A673 (cell line): ENCODE measurements around the gene WNK4. TPM values are rescaled to one million over a fixed set of nuclear protein-coding genes. Genes with fewer than 3 reads are reported as not detected.

ENCODE experiments used
- BruUV-seq: library from RNA; stranded (reverse); fragments of 400-500 nt; replicated peaks from 2 replicates; lab custom pipeline; 2021; lab: Mats Ljungman, UMichigan
- CTCF ChIA-PET: fragments of 300-600 bp; sonication (Branson Sonifier 250); formaldehyde crosslinking; loops from one replicate; lab custom pipeline; 2022; ENCODE audit warnings: antibody characterized with exemption; lab: Charles Lee
- POLR2A ChIA-PET: fragments of 300-600 bp; sonication (Branson Sonifier 250); formaldehyde crosslinking; loops from one replicate; lab custom pipeline; 2022; ENCODE audit warnings: antibody characterized with exemption; ENCODE audit not compliant: low non-redundant PET; lab: Charles Lee
- DNase-seq: peaks from one replicate; pipeline ENCODE4 v3.0.0-alpha.2; 2015; ENCODE audit warnings: low spot score
- H3K27ac ChIP-seq: fragments of 200-600 bp; sonication (generic); 2 replicates; pipeline ENCODE4 v1.5.1; 2016; ENCODE audit warnings: mixed run types, low read depth, mild to moderate bottlenecking, mixed read lengths, antibody characterized with exemption, low read length; ENCODE audit not compliant: poor library complexity, severe bottlenecking
- H3K27me3 ChIP-seq: fragments of 200-600 bp; sonication (generic); replicated peaks from 2 replicates; pipeline ENCODE4 v1.6.1; 2017; ENCODE audit warnings: mixed run types, low read depth, mild to moderate bottlenecking, mixed read lengths, antibody characterized with exemption, low read length; ENCODE audit not compliant: insufficient read depth, poor library complexity
- H3K36me3 ChIP-seq: fragments of 200-600 bp; sonication (generic); 2 replicates; pipeline ENCODE4 v1.6.1; 2016; ENCODE audit warnings: mixed run types, mild to moderate bottlenecking, mixed read lengths, antibody characterized with exemption, low read length; ENCODE audit not compliant: insufficient read depth, poor library complexity, severe bottlenecking
- H3K4me1 ChIP-seq: fragments of 200-600 bp; sonication (generic); 2 replicates; pipeline ENCODE4 v1.6.1; 2017; ENCODE audit warnings: mixed run types, mild to moderate bottlenecking, mixed read lengths, antibody characterized with exemption, low read length; ENCODE audit not compliant: insufficient read depth, poor library complexity, severe bottlenecking
- H3K4me3 ChIP-seq: fragments of 200-600 bp; sonication (generic); 2 replicates; pipeline ENCODE4 v1.5.1; 2016; ENCODE audit warnings: low read depth, mixed run types, mild to moderate bottlenecking, mixed read lengths, low read length; ENCODE audit not compliant: poor library complexity, severe bottlenecking
- H3K9me3 ChIP-seq: fragments of 200-600 bp; sonication (generic); 2 replicates; pipeline ENCODE4 v1.6.1; 2016; ENCODE audit warnings: mixed run types, low read depth, mild to moderate bottlenecking, mixed read lengths, antibody characterized with exemption, low read length; ENCODE audit not compliant: poor library complexity, severe bottlenecking
- CTCF ChIP-seq: fragments of 300-800, 200-600 bp; sonication (generic); conservative IDR thresholded peaks from 2 replicates; pipeline ENCODE4 v1.5.1; 2017; ENCODE audit warnings: low read depth, mild to moderate bottlenecking, antibody characterized with exemption, low read length, moderate library complexity, mixed read lengths
- EZH2 ChIP-seq: fragments of 200-600 bp; sonication (generic); IDR thresholded peaks from 2 replicates; pipeline ENCODE4 v1.6.1; 2017; ENCODE audit warnings: borderline replicate concordance, low read depth, mild to moderate bottlenecking, mixed read lengths, antibody characterized with exemption, low read length; ENCODE audit not compliant: poor library complexity, severe bottlenecking
- intact Hi-C: fragments of 100-400 bp; cut with micrococcal nuclease; formaldehyde crosslinking; loops from one replicate; pipeline ENCODE4 v1.10.0; 2022; ENCODE audit not compliant: unreplicated experiment
- total RNA-seq: library from RNA; stranded (reverse); gene quantifications from 2 replicates; pipeline ENCODE4 v1.2.3, GENCODE V29; 2021

The WNK4 gene
- total RNA-seq, 1 experiment from 2014 or later = 0.11 TPM

- H3K36me3 ChIP-seq = no peaks in the 10 kb centered on the region
- ChIA-PET POLR2A (no interaction called here), CTCF (interaction anchor here (0.6 to 1.1 kb wide), 2 partner anchors 19 to 20 kb away, joined by 3 to 4 read pairs; no protein-coding TSS in a partner anchor)
- peak overlapping the region; percentile 58 for H3K27ac ChIP-seq
- BruUV-seq = TSS peak; percentile 36
- 0 out of 2 replicates have a peak, but pooled peaks have one; percentile 11 for TF ChIP-seq CTCF
- TF ChIP-seq EZH2 = no peak
- H3K4me1 ChIP-seq = no peaks in the 10 kb centered on the region
- no peaks in the 10 kb centered on the region for H3K27me3 ChIP-seq
- H3K9me3 ChIP-seq = no peaks in the 10 kb centered on the region
- intact Hi-C loops = no loop called here
- peak; percentile 3 for DNase-seq
- peak overlapping the region; percentile 59 for H3K4me3 ChIP-seq
Measured at GRCh38 chr17:42743595-42744282, 36.7 kb upstream of the WNK4 start.

DNA sequence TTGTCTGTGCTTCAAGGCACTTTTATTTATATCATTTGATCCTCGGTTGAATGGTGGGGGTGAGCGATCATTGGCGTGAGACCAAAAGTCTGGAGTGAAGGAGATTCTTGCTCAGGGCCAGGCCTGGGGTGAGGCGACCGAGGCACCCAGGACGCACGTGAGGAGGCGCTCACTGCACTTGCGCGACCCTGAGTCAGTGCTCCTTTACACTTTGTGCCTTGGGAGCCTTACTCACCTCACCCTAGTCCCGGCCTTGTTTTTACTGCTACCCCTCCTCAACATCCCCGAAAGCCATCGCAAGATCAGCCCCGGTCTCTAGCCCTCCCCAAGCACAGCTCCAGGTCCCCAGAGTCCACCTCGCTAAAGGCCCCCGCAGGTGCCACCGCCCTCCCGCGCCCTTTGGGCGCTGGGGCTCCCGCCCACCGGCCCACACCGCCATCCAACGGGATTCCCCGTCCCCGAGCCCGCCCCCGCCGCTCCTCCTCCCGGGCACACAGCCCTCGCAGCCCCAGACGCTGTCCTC is 36.1 kb upstream of the WNK4 start:
- DNase-seq = peak; percentile 25
- H3K4me3 ChIP-seq = peak overlapping the region; percentile 59
- no peaks in the 10 kb centered on the region for H3K27me3 ChIP-seq
- no peaks in the 10 kb centered on the region for H3K36me3 ChIP-seq
- CTCF ChIA-PET = no interaction called here
- H3K4me1 ChIP-seq = no peaks in the 10 kb centered on the region
- no TSS peak for BruUV-seq
- TF ChIP-seq CTCF (no peak), EZH2 (no peak)
- no peaks in the 10 kb centered on the region for H3K9me3 ChIP-seq
- intact Hi-C loops = no loop called here
- peak overlapping the region; percentile 58 for H3K27ac ChIP-seq
- POLR2A ChIA-PET = no interaction called here

DNA sequence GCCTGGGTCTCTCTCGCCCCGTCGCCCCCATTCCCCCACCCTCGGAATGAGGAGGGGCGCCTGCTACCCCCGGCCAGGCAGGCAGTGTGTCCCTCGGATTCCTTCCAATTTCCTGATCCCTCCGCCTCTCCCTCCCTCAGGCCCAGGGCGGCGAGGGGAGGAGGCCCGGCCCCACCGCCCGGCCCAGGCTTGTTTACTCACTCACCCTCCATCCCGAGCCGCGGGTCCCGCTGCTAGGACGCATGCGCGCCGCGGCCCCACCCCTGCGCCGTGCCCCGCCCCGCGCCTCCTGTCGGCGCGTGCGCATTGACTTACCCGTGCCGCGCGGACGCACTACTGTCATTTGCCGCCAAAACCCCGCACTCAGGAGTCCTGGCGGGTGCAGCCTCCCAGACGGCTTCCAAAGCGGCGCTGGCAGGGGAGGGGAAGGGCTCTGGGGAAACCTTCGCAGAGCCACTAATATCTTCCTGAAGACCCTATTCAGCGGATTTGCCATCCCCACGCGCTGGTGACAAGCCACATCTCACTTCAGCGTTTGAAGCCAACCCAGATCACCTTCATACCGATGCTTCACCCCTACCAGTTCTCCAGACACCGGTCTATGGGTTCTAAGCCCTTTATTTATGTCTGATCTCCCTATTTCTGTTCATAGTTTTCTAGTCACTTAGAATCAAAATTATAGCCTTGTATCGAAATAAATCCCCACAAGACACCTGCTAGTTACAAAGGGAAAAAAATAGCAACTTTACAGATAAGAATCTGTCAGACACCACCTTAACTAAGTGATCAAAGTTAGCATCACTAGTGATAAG is 35.4 kb upstream of the WNK4 start, which contains the start of gene EZH1:
Gene EZH1, minus strand, starts transcription at position 235 of the 812 bp plus-strand sequence. CDS start 16,099 bp downstream, outside the sequence.
- TF ChIP-seq EZH2 = no peak
- TF ChIP-seq CTCF = no peak
- ChIA-PET CTCF (no interaction called here), POLR2A (no interaction called here)
- peak within 1 kb of the TSS; percentile 58 for H3K27ac ChIP-seq
- H3K4me3 ChIP-seq = peak within 1 kb of the TSS; percentile 59
- H3K9me3 ChIP-seq = no peaks in the 10 kb centered on the region
- intact Hi-C loops = no loop called here
- no peaks in the 10 kb centered on the region for H3K27me3 ChIP-seq
- DNase-seq = peak; percentile 90
- H3K36me3 ChIP-seq = no peaks in the 10 kb centered on the region
- H3K4me1 ChIP-seq = no peaks in the 10 kb centered on the region
- no TSS peak for BruUV-seq
